Right lobe of liver (tissue), 6 donors: ENCODE measurements around the gene ADIRF. TPM values are rescaled to one million over a fixed set of nuclear protein-coding genes. Genes with fewer than 3 reads are reported as not detected.
A peak's percentile ranks its signal among the peaks of the same experiment; 100 is the strongest.
"Not testable (repeated sequence)": the region's sequence is repeated elsewhere in the genome, so short reads cannot be mapped to it uniquely, and the experiment has no call there.

Experiments used
- ATAC-seq, 4 donors: fragments of 200-7000 bp; cut with Tn5 transposase; one replicate each; pipeline ENCODE4 v1.9.1; 2020; ENCODE audit warnings: mild to moderate bottlenecking in 4 of 4, moderate library complexity in 4 of 4
- DNase-seq, 3 donors: peaks; one replicate each; pipeline ENCODE4 v3.0.0-alpha.2; 2020
- H3K27ac ChIP-seq, 3 donors: fragments of 200-600 bp; one replicate each; pipeline ENCODE4 v1.8.0; 2022
- H3K27me3 ChIP-seq, 2 donors: fragments of 200-600 bp; one replicate each; pipeline ENCODE4 v1.8.0; 2022
- H3K36me3 ChIP-seq, 4 donors: fragments of 200-600 bp; sonication (generic) in 1 of 4; one replicate each; pipeline versions ENCODE4 v1.5.1 to v1.8.0; 2017 to 2022; ENCODE audit warnings: control low read depth in 1 of 4
- H3K4me1 ChIP-seq, 4 donors: fragments of 200-600 bp; sonication (generic) in 1 of 4; one replicate each; pipeline versions ENCODE4 v1.5.1 to v1.8.0; 2017 to 2022; ENCODE audit warnings: control low read depth in 1 of 4
- H3K4me3 ChIP-seq, 3 donors: fragments of 200-600 bp; one replicate each; pipeline ENCODE4 v1.8.0; 2022
- H3K9me3 ChIP-seq, 4 donors: fragments of 200-600 bp; sonication (generic) in 1 of 4; one replicate each; pipeline versions ENCODE4 v1.5.1 to v1.8.0; 2017 to 2022; ENCODE audit warnings: control low read depth in 1 of 4
- POLR2A ChIP-seq: fragments of 450-650 bp; IDR thresholded peaks from one replicate; pipeline ENCODE4 v1.6.1; 2017; ENCODE audit warnings: antibody characterized with exemption, mild to moderate bottlenecking
- WGBS: methylation state at CpG from one replicate; pipeline ENCODE4 v1.1.6; 2018; ENCODE audit warnings: low coverage, low lambda C conversion rate; ENCODE audit not compliant: insufficient coverage; ENCODE audit errors: missing lambda C conversion rate; 5-methylcytosine and 5-hydroxymethylcytosine counted together
- intact Hi-C, 2 donors: fragments of 100-400 bp; cut with DNase I; formaldehyde crosslinking; loops; one replicate each; pipeline versions ENCODE4 v1.11.2 to v1.14.1; 2022
- total RNA-seq, 6 experiments: library from RNA; depleted of rRNA in 2 of 6; stranded (reverse); fragments of >200 nt in 2 of 6; fragmentation: NEBNext Ultra II Directional in 3 of 6; extraction: Animal tissue kit (Norgen Biotek cat#: 25700) in 3 of 6; gene quantifications; one replicate each; pipeline versions ENCODE4 v1.1.0 to v1.2.4, GENCODE V29; 2016 to 2023
- TF ChIP-seq, protein P1 (sequence below), 4 donors: fragments of 200-600 bp in 3 of 4; fragments of 450-650 bp in 1 of 4; IDR thresholded peaks; one replicate each; pipeline versions ENCODE4 v1.5.1 to v1.8.0; 2016 to 2022; ENCODE audit warnings: antibody characterized with exemption in 4 of 4, mild to moderate bottlenecking in 2 of 4
- donor health status: DM: no; HTN: yes; CAD: no.
- donor health status: DM: no; HTN: no; CAD: no.
- donor health status: DM: no; HTN: no; CAD: no.
- donor health status: DM: no; HTN: yes; CAD: no.
- donor health status: DM: no; HTN: yes; CAD: no.

The ADIRF gene
- total RNA-seq, 6 experiments from 2014 or later = 11.1 to 77.6 (median 28.6) TPM

DNA sequence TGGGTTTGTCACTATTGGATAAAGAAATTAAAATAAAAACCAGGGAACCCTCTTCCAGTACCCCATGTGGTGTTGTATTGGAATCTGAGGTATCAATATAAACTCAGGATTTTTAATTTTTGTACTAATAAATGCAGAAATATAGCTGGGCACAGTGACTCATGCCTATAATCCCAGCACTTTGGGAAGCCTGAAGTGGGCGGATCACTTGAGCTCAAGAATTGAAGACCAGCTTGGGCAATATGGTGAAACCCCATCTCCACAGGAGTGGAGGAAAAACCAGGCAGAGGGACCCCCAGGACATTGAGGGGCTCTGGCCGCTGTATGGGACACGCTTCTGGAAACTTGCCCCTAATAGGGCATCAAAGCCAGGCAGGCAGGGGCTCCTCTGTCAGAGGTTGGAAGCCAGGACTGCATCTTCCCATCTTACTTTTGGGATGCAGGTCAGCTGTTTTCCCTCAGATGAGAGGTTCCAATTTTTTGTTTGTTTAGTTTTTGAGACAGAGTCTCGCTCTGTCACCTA is 11.1 kb downstream of the ADIRF start:
- Histone ChIP-seq H3K36me3 (no peaks in the 10 kb centered on the region), H3K4me1 (no peaks in the 10 kb centered on the region), H3K27ac (no peak overlapping the region), H3K9me3 (no peaks in the 10 kb centered on the region), H3K4me3 (no peak overlapping the region), H3K27me3 (no peaks in the 10 kb centered on the region)
- TF ChIP-seq, protein P1, sequence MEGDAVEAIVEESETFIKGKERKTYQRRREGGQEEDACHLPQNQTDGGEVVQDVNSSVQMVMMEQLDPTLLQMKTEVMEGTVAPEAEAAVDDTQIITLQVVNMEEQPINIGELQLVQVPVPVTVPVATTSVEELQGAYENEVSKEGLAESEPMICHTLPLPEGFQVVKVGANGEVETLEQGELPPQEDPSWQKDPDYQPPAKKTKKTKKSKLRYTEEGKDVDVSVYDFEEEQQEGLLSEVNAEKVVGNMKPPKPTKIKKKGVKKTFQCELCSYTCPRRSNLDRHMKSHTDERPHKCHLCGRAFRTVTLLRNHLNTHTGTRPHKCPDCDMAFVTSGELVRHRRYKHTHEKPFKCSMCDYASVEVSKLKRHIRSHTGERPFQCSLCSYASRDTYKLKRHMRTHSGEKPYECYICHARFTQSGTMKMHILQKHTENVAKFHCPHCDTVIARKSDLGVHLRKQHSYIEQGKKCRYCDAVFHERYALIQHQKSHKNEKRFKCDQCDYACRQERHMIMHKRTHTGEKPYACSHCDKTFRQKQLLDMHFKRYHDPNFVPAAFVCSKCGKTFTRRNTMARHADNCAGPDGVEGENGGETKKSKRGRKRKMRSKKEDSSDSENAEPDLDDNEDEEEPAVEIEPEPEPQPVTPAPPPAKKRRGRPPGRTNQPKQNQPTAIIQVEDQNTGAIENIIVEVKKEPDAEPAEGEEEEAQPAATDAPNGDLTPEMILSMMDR (IDR thresholded peaks at IDR 0.05) = no peak
- no peak for TF ChIP-seq POLR2A
- 69% methylated on average over 2 of the region's 4 CpGs for WGBS
- DNase-seq = no peak
- intact Hi-C loops = no loop called here
- no peak for ATAC-seq

DNA sequence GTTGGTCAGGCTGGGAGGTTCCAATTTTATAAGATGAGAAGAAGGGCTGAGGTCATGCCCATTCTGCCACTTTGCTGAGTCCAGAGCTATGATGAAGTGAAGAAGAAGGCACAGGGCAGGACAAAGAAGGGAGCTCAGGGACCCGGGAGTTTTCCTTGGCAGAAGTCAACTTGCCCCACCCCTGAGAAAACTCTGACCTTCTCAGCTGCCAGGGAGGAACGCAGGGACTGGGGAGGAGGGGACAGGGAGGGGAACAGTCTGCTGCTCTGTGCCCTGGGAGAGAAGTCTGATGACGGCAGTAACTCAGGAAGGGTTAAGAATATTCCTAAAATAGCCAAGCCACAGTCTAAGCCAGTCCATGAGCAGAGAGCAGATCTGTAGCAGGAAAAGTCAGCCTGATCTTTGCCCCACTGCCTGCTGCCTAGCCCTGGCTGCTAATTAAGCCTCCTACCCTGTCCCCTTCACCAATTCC is 11.7 kb downstream of the ADIRF start:
- no peaks in the 10 kb centered on the region for H3K27me3 ChIP-seq
- no peaks in the 10 kb centered on the region for H3K9me3 ChIP-seq
- H3K4me1 ChIP-seq = no peaks in the 10 kb centered on the region
- no peak for TF ChIP-seq POLR2A
- TF ChIP-seq, protein P1 (IDR thresholded peaks at IDR 0.05) = no peak
- no peaks in the 10 kb centered on the region for H3K36me3 ChIP-seq
- H3K27ac ChIP-seq = no peak overlapping the region
- WGBS = 30% methylated on average over 3 of the region's 3 CpGs
- ATAC-seq (peak; percentile 23 to 41 (median 34)), DNase-seq (no peak)
- intact Hi-C loops = no loop called here
- no peak overlapping the region for H3K4me3 ChIP-seq

DNA sequence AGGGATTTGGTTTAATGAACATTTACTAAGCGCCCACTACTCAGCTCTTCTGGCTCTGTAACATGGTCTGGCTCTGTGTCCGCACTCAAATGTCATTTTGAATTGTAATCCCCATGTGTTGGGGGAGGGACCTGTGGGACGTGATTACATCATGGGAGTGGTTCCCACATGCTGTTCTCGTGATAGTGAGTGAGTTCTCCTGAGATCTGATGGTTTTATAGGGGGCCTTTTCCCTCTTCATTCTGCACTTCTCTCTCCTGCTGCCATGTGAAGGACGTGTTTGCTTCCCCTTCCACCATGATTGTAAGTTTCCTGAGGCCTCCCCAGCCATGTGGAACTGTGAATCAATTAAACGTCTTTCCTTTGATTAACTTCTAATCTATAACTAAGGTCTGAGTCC is 12.7 kb downstream of the ADIRF start:
- H3K27ac ChIP-seq, H3K36me3 ChIP-seq, ATAC-seq, H3K9me3 ChIP-seq, H3K27me3 ChIP-seq, H3K4me1 ChIP-seq, intact Hi-C loops, H3K4me3 ChIP-seq, DNase-seq: not testable (repeated sequence)
- 83% methylated on average over 4 of the region's 6 CpGs for WGBS

DNA sequence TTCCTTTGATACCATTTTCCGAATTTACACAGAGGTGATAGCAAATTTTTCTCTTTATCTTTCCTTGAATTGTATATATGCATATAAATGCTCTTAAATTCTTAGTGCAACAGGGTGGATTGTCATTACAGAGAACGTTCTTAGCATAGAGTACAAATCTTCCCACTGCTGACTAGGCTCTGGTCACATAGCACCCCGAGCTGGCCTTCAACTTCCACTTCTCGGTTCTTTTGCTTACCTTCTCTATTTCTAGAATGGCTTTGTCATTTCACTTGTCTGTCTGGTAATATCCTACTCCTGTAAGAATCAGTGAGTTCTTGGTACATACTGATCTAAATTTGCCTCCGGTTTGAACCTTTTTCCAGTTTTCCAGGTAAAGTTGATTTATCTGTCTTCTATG is 13.4 kb downstream of the ADIRF start:
- Histone ChIP-seq H3K9me3 (no peaks in the 10 kb centered on the region), H3K4me3 (no peak overlapping the region), H3K27me3 (no peaks in the 10 kb centered on the region), H3K36me3 (no peaks in the 10 kb centered on the region), H3K27ac (no peak overlapping the region), H3K4me1 (no peaks in the 10 kb centered on the region)
- TF ChIP-seq POLR2A = no peak
- TF ChIP-seq, protein P1 (IDR thresholded peaks at IDR 0.05) = no peak
- intact Hi-C loops = no loop called here
- no peak for DNase-seq
- 73% methylated on average over 5 of the region's 5 CpGs for WGBS
- ATAC-seq = no peak

DNA sequence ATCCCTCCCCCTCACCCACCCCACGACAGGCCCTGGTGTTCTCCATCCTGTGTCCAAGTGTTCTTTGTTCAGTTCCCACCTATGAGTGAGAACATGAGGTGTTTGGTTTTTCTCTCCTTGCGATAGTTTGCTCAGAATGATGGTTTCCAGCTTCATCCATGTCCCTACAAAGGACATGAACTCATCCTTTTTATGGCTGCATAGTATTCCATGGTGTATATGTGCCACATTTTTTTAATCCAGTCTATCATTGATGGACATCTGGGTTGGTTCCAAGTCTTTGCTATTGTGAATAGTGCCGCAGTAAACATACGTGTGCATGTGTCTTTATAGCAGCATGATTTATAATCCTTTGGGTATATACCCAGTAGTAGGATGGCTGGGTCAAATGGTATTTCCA is 16.2 kb downstream of the ADIRF start:
- DNase-seq, H3K36me3 ChIP-seq, ATAC-seq, intact Hi-C loops, H3K9me3 ChIP-seq, H3K4me1 ChIP-seq, H3K27me3 ChIP-seq, H3K4me3 ChIP-seq, H3K27ac ChIP-seq: not testable (repeated sequence)
- 94% methylated on average over 3 of the region's 4 CpGs for WGBS

DNA sequence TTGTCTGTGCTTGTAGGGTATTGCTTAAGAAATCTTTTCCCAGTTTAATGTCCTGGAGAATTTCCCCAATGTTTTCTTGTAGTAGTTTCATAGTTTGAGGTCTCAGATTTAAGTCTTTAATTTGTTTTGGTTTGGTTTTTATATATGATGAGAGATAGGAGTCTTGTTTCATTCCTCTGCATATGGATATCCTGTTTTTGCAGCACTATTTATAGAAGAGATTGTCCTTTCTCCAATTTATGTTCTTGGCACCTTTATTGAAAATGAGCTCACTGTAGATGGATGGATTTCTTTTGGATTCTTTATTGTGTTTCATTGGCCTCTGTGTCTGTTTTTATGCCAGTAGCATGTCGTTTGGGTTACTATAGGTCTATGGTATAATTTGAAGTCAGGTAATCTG is 20.2 kb downstream of the ADIRF start:
- intact Hi-C loops = no loop called here
- H3K27ac ChIP-seq = no peak overlapping the region
- 56% methylated on average over 1 of the region's 1 CpG for WGBS
- TF ChIP-seq, protein P1 (IDR thresholded peaks at IDR 0.05) = no peak
- no peak for TF ChIP-seq POLR2A
- H3K36me3 ChIP-seq = no peaks in the 10 kb centered on the region
- no peak for DNase-seq
- H3K27me3 ChIP-seq = no peaks in the 10 kb centered on the region
- H3K4me3 ChIP-seq = no peak overlapping the region
- H3K4me1 ChIP-seq = no peaks in the 10 kb centered on the region
- no peaks in the 10 kb centered on the region for H3K9me3 ChIP-seq
- no peak for ATAC-seq

DNA sequence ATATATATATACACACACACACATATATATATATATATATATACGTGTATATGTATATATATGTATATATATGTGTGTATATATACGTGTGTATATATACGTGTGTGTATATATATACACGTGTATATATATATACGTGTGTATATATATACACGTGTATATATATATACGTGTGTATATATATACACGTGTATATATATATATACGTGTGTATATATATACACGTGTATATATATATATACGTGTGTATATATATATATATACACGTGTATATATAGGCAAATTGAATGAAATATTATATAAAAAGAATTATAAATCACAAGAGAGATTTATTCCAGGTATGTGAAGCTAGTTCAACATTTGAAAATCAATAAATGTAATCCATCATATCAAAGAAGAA is 23.1 kb downstream of the ADIRF start:
- DNase-seq, H3K4me1 ChIP-seq, H3K27ac ChIP-seq, ATAC-seq, H3K4me3 ChIP-seq, H3K9me3 ChIP-seq, intact Hi-C loops, H3K36me3 ChIP-seq, H3K27me3 ChIP-seq: not testable (repeated sequence)
- 65% methylated on average over 12 of the region's 12 CpGs for WGBS
